GM19240 (cell line): ENCODE data around the gene UCK1.
"Not testable (repeated sequence)": the region's sequence is repeated elsewhere in the genome, so short reads cannot be mapped to it uniquely, and the experiment has no call there.

Experiments used
- DNase-seq: peaks from one replicate; pipeline ENCODE4 v3.0.0; 2011; ENCODE audit warnings: low spot score; ENCODE audit not compliant: insufficient read length

UCK1 gene

GRCh38 chr9:131523451-131524435 is 7.3 kb downstream of the UCK1 start:
- no peak for DNase-seq

- no peak for DNase-seq
Measured at GRCh38 chr9:131523086-131523388, 8.0 kb downstream of the UCK1 start.

GRCh38 chr9:131522257-131523085 is 8.6 kb downstream of the UCK1 start:
- no peak for DNase-seq

DNA sequence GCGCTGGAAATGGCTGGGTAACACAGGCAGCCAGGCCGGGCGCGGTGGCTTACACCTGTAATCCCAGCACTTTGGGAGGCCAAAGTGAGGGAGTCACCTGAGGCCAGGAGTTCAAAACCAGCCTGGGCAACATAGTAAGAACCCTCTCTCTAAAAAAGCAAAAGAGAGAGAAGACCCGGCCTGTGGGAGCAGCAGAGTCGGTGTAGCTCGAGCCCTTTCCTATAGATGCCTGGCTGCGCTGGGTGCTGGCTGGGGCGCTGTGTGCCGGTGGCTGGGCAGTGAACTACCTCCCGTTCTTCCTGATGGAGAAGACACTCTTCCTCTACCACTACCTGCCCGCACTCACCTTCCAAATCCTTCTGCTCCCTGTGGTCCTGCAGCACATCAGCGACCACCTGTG is 9.2 kb downstream of the UCK1 start:
- no peak for DNase-seq

- DNase-seq, result no peak
Measured at GRCh38 chr9:131521203-131521602, 9.9 kb downstream of the UCK1 start.

DNA sequence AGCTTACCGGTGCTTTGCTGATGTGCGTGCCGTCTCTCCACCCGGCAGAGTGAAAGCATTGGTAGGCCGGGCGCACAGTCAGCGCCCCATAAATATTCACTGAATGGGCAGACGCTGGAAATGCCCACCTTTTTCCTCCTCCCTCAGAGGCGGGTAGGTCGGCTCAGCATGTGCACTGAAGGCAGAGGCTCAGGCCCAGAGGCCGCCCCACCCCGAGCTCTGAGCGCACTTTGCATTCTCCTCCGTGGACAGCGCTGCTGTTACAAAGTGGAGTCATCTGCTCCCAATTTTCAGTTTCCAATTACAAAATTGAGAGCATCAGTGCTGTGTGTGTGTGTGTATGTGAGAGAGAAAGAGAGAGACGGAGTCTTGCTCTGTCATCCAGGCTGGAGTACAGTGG is 10.6 kb downstream of the UCK1 start:
- DNase-seq, result no peak

- no peak for DNase-seq
Measured at GRCh38 chr9:131518553-131518952, 12.5 kb downstream of the UCK1 start.

DNA sequence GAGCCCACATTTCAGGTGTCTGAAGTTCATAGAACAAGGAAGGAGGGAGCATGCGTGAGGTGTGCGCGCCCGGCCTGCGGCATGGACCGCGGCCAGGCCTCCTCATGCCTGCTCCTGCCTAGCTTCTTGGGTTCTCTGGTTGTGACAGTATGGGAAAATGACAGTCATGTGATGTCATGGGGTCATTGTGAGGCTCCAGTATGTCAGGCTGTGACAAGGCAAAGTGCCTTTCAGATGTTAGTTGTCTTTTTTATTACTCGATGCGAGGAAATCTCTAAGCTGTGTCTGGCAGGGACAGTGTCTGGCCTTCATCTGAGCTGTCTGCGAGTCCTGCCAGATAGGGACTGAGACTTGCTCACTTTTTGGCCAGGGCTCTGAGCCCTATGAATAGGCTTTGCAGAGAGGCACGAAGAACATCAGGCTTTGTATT is 13.3 kb downstream of the UCK1 start:
- no peak for DNase-seq

GRCh38 chr9:131516930-131517329 is 14.1 kb downstream of the UCK1 start:
- no peak for DNase-seq

DNA sequence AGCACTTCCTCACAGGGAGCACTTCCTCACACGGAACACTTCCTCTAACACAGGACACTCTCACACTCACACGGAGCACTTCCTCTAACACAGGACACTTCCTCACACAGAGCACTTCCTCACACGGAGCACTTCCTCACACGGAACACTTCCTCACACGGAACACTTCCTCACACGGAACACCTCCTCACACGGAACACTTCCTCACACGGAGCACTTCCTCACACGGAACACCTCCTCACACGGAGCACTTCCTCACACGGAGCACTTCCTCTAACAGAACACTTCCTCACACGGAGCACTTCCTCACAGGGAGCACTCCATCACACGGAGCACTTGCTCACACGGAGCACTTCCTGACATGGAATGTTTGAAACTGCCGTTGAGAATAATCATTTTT is 15.0 kb downstream of the UCK1 start:
- DNase-seq, result no peak

GRCh38 chr9:131515559-131516031 is 15.5 kb downstream of the UCK1 start:
- DNase-seq, result not testable (repeated sequence)

DNA sequence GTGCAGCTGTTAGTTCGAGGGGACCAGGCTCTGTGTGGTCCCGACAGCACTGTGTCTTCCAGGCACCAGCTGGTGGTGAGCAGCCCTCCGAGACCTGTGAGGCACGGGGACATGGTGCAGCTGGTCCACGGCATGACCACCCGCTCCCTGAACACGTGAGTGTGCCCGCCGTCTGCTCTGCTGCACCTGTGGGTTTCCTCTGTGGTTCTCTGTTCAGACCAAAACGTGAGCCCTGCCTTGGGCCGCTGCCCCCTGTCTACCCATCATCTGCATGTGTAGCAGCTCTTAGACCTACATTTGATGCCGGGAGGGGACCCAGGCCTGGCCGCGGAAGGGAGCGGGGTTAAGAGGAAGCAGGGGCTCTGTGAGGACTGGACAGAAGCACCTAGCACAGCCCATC is 17.9 kb downstream of the UCK1 start:
- DNase-seq, result no peak

- DNase-seq, result no peak
Measured at GRCh38 chr9:131511880-131512279, 19.2 kb downstream of the UCK1 start.

- no peak for DNase-seq
Measured at GRCh38 chr9:131511416-131511815, 19.6 kb downstream of the UCK1 start.

DNA sequence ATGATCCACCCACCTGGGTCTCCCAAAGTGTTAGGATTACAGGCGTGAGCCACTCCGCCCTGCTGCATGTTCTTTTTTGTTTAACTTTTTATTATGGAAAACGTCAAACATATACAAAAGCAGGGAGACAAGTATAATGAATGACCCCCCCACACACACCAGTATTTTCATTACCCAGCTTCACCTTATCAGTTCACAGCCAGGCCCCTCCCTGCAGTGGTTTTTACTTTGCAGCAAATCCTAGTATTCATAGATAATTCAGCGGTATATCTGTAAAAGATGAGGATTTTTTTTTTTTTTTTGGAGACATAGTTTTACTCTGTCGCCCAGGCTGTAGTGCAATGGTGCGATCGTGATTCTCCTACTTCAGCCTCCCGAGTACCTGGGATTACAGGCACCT is 26.1 kb downstream of the UCK1 start:
- DNase-seq, result no peak

- DNase-seq, result no peak
Measured at GRCh38 chr9:131503626-131504465, 27.2 kb downstream of the UCK1 start.

GRCh38 chr9:131502781-131503625 is 28.1 kb downstream of the UCK1 start, which contains the start of gene POMT1:
Gene POMT1 (plus strand): TSS chr9:131502918. CDS start chr9:131504219, 1,301 bp downstream.
- DNase-seq, result peak; percentile 98

GRCh38 chr9:131500939-131501541 is 30.0 kb downstream of the UCK1 start:
- DNase-seq, result no peak

DNA sequence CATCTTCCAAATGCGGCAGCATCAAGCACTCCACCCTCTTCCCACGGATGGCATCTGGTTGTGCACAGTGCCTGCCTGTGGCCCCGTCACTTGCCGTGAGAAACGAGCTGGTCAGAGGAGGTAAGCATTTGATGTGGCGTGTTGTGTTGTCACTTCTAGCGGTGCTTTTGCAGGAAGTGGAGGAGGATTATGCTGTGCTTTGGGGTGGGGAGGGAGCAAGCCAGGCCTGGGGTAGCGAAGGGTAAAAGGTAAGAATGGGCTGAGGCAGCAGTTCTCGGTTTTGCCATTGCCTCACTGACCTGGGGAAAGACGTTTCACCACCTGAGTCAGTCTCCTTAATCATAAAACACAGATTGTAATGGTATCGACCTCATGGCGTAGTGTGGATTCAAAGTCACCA is 30.7 kb downstream of the UCK1 start:
- no peak for DNase-seq

DNA sequence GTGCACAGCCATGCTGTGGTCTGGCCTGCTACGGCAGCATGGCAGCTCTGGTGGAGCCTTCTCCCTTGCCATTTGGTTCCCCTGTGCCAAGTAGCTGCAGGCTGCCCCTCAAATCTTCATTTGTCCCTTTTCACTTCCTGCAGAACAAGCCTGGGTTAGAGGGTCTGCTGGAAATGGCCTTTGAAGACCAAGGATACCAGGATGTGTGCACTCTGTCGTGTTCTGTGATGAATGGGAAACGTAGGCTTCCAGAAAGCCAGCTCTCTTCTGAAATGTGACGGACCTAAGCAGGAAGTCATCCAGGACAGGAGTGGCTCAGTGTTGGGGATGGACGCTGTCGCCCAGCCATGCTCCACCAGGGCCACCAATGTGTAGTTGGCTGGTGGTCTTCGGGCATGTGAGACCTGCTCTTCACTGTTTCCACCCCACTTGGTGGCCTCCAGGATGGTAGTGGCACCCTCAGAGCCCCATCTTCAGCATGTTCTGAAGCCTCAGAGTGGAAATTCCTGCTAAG is 31.8 kb downstream of the UCK1 start:
- DNase-seq, result no peak
